GM18508 (cell line): ENCODE measurements around the gene SULT1C2.
A peak's percentile ranks its signal among the peaks of the same experiment; 100 is the strongest.

Source experiments
- ATAC-seq: cut with Tn5 transposase; IDR thresholded peaks from one replicate; pipeline ENCODE4 v1.9.1; 2021; ENCODE audit warnings: moderate number of reproducible peaks; ENCODE audit not compliant: insufficient read depth, unreplicated experiment

SULT1C2 gene

GRCh38 chr2:108287169-108287568 lies 1.5 kb upstream of the SULT1C2 start:
- ATAC-seq = no peak

- ATAC-seq = no peak
Observed at GRCh38 chr2:108293850-108294249, 5.2 kb downstream of the SULT1C2 start.

DNA sequence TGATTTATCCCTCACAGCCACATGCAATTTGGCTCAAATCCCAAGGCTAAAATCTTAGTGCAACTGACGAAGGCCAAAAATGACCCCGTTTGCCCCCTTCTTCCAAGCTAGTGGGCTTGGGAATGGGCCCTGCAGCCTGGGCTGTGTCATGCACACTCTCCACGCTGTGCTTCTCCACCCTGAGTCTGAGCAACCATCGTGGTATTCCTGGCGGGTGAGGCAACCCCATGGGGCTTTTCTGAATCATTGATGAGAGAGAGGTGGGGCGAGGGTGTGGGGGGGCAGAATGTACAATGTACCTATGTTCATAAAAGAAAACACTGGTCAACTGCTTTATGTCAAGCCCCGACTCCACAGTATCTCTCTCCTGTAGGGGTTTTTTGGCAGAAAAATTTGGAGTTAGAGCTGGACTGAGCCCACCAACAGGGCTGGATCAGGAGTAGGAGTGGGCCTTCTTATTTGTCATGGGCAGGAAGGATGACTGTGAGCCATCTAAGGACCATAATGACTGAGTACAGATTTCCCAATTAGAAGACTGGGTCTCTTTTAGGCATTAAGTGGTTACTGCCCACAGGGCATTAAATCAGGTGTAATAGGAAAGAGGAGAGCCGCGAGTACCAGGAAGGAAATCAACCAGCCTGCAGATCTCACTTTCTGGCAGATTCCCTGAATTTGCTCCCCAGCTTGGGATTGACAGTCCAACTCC lies 8.9 kb downstream of the SULT1C2 start:
- ATAC-seq = no peak

DNA sequence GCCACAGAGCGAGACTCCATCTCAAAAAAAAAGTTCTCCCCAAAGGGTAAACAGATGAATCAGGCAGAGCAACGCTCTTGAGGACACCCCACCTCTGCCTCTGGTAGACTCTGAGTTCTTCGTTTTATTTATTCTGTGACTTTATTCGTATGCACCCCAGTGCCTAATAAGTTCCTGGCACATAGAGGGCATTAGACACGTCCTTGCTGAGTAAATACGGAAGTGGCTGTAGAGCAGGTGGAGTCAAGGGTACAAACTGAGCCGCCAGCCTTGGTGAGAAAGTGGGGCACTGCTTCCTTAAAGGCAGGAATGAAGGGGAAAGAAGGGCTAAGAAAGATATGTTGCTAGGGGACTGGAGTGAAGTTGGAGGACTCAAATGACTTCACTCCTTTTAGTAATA lies 12.9 kb downstream of the SULT1C2 start:
- ATAC-seq = no peak

DNA sequence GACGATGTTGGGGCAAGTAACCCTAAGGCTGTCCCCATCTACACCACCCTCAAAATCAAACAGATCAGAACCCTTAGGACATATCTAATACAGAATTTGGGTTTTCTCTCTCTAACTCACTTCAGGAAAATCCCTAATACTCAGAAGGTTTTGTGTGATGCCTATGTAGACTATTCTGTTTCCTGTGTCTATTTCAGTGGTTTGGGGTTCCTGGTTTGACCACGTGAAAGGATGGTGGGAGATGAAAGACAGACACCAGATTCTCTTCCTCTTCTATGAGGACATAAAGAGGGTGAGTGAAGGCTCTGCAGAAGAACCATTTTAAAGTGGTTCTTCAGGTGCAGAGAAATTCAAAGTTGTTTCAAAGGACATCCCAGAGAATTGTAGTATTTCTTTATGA lies 16.3 kb downstream of the SULT1C2 start:
- peak; percentile 65 for ATAC-seq

DNA sequence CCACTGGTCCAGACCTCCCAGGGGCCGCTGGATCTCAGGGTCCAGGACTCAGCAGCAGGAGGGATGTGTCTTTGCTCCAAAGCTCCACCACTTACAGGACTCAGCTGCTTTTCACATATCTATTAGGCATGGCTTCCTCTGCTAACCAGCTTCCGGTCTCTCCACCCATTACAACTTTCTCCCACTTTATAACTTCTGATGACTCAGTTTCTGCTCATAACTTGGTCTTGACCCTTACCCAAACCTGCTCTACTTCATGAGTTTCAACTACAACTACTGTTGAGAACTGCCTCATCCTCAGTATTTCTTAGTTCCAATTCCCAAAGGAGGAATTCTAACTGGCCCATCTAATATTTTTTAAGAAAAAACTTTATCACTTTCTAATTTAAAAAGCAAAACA lies 17.2 kb downstream of the SULT1C2 start:
- ATAC-seq = no peak

DNA sequence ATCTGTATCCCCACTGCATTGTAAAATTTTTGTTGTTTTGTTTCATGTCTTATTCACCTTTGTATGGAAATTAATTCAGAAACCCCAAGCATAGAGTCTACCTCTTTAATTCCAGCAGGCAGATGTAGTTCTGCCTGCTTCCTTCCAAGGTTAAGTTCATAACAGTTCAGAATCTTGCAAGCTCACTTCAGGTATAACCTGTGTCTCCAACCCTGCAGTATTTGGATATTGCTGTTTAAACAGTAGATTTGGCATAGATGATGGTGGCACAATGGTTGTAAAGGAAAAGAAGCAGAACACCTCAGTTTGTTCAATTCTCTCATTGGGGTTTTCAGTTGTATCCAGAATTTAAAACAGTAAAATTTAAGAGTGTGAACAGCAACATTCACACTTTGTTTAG lies 21.2 kb downstream of the SULT1C2 start:
- ATAC-seq = no peak

- ATAC-seq = no peak
Observed at GRCh38 chr2:108314586-108315296, 26.0 kb downstream of the SULT1C2 start.

- no peak for ATAC-seq
Observed at GRCh38 chr2:108315444-108315934, 26.8 kb downstream of the SULT1C2 start.

- ATAC-seq = no peak
Observed at GRCh38 chr2:108316033-108316432, 27.3 kb downstream of the SULT1C2 start.

DNA sequence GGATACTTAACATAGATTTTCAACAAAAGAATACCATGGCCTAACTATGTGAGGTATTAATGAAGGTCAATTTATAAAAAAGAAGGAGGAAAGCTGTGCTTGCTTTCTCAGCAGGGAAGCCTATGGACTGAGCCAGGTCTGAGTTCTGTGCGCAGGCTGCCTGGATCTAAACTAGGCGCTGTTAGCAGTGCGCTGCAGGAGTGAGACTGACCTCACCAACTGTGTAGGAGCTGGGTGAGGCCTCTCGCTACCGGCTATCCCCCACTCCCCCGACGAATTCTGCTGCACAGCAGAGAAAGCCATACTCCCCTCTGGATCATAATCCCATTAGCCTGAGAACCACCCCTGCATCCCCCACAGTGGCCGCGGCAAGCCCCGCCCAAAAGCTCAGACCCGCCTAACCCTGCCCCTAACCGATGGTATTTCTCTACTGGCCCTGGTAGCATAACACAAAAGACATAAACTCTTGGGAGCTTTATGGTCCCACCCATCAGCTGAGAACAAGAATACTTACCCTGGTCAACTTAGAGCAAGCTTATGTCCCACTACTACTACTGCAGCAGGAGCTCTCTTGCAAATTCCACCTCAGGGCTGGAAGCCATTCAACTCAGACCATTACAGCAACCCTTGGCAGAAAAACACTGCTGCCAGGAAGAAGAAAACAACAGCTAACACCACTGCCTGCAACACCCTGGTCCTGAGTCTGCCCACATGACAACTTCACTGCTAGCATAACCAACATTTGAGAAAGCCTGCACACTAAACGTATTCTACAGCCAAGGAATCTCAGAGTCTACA lies 28.0 kb downstream of the SULT1C2 start:
- no peak for ATAC-seq

DNA sequence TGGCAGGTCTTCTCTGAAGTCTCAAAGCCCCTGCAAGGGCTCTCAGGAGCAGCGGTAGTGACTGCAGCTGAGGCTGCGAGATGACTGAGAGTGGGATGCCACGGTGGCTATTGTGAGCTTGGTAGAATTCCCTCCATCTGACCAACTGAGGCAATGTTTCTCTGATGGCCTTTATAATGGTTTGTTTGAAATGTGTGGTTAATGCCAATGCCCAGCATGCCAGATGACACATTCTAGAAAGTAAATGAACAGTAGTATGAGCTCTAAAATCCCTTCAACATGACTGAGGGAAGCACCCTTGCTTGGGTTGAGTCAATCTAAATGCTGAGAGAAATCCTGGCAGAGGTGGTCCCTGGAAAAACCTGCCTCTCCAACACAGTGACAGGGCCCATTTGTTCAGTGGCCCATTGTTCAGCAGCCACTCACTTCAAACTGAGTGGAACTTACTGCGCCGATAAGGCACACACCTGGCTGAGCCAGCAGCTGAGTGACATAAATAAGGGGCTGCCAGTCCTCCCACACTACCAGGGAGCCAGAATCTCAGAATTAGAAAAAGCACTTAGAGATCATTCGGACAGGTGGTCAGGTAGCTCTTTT lies 31.7 kb downstream of the SULT1C2 start:
- ATAC-seq = no peak

GRCh38 chr2:108323619-108324018 lies 34.9 kb downstream of the SULT1C2 start:
- no peak for ATAC-seq

- no peak for ATAC-seq
Observed at GRCh38 chr2:108324531-108325255, 36.0 kb downstream of the SULT1C2 start.

DNA sequence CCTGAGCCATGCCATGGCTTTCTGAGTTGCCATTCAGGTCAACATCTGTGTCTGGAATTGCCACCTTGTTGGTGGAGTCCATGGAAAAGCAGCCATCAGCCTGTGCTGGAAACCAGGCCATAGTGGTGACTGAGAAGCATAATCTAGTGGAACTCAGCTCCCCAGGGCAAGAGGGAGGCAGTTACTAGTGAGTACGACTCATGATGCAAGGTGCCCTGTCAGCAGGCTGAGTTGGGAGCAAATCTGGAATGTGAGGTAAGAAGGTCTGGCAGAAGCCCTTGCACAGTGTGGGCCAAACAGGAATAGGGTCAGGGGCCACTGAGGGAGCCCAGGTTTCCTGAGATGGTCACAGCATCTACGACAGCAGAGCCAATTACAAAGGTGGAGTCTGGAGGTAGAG lies 37.1 kb downstream of the SULT1C2 start:
- ATAC-seq = no peak

DNA sequence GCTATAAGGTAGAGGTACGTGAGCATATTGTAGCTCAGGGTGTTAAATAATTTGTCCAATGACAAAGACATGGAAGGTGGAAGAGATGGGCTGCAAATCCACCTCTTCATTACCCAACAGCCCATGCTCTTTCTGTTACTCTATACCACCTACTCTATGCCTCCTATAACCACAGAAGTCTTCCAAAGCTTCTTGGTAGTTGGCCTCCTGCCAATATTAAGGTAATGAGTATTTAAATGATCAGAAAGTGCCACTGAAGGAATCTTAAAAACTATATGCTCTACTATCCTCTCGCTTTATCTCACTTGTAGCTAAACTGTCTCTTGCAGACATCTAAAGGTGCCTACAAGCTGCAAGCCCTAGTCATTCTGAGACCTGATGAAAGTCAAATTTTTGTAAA lies 41.1 kb downstream of the SULT1C2 start:
- ATAC-seq = no peak

DNA sequence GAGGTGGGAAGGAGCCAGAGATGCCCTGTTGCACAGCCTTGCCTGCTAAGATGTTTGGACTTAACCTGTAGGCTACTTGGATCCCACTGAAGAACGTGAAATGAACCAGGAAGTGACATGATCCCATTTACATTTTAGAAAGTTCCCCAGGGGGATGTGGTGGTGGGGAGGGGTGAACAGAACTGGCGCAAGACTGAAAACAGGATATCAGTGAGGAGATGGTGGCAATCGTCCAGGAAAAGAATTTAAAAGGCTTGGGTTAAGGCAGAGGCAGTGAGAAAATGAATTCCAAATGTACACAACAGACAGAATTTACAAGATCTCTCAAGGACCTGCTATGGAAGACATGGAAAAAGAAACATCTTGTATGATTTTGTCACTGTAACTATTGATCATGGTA lies 42.3 kb downstream of the SULT1C2 start:
- no peak for ATAC-seq

DNA sequence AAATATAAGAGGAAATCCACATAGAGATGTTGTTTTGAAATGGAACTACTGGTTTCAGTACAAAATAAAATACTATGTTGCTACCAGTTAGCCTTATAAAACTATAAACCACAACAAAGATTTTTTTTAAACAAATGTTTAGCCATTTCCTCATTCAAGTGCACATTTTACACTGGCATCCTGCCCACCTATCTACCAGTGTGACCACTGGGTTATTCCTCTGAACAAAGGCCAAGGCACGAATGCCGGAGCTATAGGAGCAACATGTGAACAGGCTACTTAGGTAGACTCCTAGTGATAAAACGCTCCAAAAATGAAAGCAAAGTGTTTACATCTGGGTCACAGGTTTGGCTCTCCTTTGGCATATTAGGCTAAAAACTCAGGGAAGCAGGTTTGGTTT lies 57.3 kb downstream of the SULT1C2 start:
- no peak for ATAC-seq

GRCh38 chr2:108346827-108347226 lies 58.1 kb downstream of the SULT1C2 start:
- ATAC-seq = no peak

DNA sequence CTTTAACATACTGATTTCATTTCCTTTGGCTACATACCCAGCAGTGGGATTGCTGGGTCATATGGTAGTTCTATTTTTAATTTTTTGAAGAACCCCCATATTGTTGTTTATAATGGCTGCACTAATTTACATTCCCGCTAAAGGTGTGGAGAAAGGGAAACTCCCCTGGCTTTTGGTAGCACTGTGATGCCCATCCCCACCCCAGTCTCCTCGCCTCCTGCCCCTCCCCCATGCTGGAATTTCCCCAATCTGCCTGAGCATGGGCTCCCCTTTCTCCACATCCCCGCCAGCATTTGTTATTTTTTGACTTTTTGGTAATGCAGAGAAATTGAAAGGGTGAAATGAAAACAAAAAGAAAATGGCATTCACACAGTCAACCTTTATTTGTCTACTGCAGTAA lies 59.1 kb downstream of the SULT1C2 start:
- no peak for ATAC-seq
